ENCODE data around the gene OTOG.

Gene OTOG

GRCh38 chr11:17518366-17518765 is 28.7 kb upstream of the OTOG start:
- no peak for DNase-seq

GRCh38 chr11:17519061-17519885 is 27.8 kb upstream of the OTOG start:
- DNase-seq: no peak

GRCh38 chr11:17521106-17521900 is 25.8 kb upstream of the OTOG start:
- no peak for DNase-seq

- DNase-seq: no peak
Measured at GRCh38 chr11:17522655-17523054, 24.4 kb upstream of the OTOG start.

- no peak for DNase-seq
Measured at GRCh38 chr11:17524221-17524620, 22.8 kb upstream of the OTOG start.

- DNase-seq: no peak
Measured at GRCh38 chr11:17525570-17525969, 21.5 kb upstream of the OTOG start.

GRCh38 chr11:17526326-17526725 is 20.7 kb upstream of the OTOG start:
- DNase-seq: no peak

- DNase-seq: no peak
Measured at GRCh38 chr11:17526931-17527627, 20.0 kb upstream of the OTOG start.

- DNase-seq: no peak
Measured at GRCh38 chr11:17527628-17527995, 19.4 kb upstream of the OTOG start.

GRCh38 chr11:17528181-17528691 is 18.8 kb upstream of the OTOG start:
- DNase-seq: peak in 1 of 2 donors; percentile 46

- DNase-seq: no peak
Measured at GRCh38 chr11:17528906-17529843, 17.9 kb upstream of the OTOG start.

- no peak for DNase-seq
Measured at GRCh38 chr11:17529844-17530185, 17.2 kb upstream of the OTOG start.

GRCh38 chr11:17531071-17531600 is 15.9 kb upstream of the OTOG start:
- DNase-seq: no peak

- DNase-seq: no peak
Measured at GRCh38 chr11:17531636-17532113, 15.4 kb upstream of the OTOG start.

GRCh38 chr11:17532784-17533183 is 14.3 kb upstream of the OTOG start:
- DNase-seq: no peak

GRCh38 chr11:17533341-17533740 is 13.7 kb upstream of the OTOG start:
- no peak for DNase-seq

- no peak for DNase-seq
Measured at GRCh38 chr11:17533778-17534415, 13.2 kb upstream of the OTOG start.

GRCh38 chr11:17535488-17535887 is 11.6 kb upstream of the OTOG start:
- DNase-seq: no peak

- DNase-seq: no peak
Measured at GRCh38 chr11:17537261-17537660, 9.8 kb upstream of the OTOG start.

GRCh38 chr11:17538054-17538453 is 9.0 kb upstream of the OTOG start:
- no peak for DNase-seq

GRCh38 chr11:17538731-17539130 is 8.3 kb upstream of the OTOG start:
- no peak for DNase-seq

Measured in CD4-positive, alpha-beta T cell treated with Interferon alpha-2 for 1 hour (primary cell).